H1 (cell line): ENCODE data around the gene MYO1D. TPM values are rescaled to one million over a fixed set of nuclear protein-coding genes. Genes with fewer than 3 reads are reported as not detected.
A peak's percentile ranks its signal among the peaks of the same experiment; 100 is the strongest.

ENCODE experiments used
- CTCF ChIA-PET: fragments of 300-600 bp; sonication (Branson Sonifier 250); formaldehyde crosslinking; loops from one replicate; lab custom pipeline; 2021; ENCODE audit not compliant: partially characterized antibody; lab: Charles Lee
- POLR2A ChIA-PET: fragments of 300-600 bp; sonication (Branson Sonifier 250); formaldehyde crosslinking; loops from one replicate; lab custom pipeline; 2021; ENCODE audit warnings: inconsistent platforms; ENCODE audit not compliant: partially characterized antibody; lab: Charles Lee
- DNase-seq, 2 experiments: peaks; one replicate each; pipeline versions ENCODE4 v3.0.0 to v3.0.0-alpha.2; 2010 to 2022; ENCODE audit warnings: low spot score in 2 of 2, low read depth in 1 of 2, mixed read lengths in 1 of 2
- FAIRE-seq: peaks from 2 replicates; lab custom pipeline; 2011; peaks lifted over from hg19 to GRCh38; lab: Jason Lieb, UNC
- H2AFZ ChIP-seq: 2 replicates; pipeline ENCODE4 v1.8.1; 2012; ENCODE audit warnings: low read length, inconsistent platforms
- H2AK5ac ChIP-seq: 2 replicates; pipeline ENCODE4 v1.6.1; 2013; ENCODE audit warnings: low read depth, low read length
- H2BK120ac ChIP-seq: replicated peaks from 2 replicates; pipeline ENCODE3; 2013; ENCODE audit warnings: low read depth, low read length, inconsistent platforms
- H2BK12ac ChIP-seq: 2 replicates; pipeline ENCODE4 v1.6.1; 2013; ENCODE audit warnings: low read depth, low read length
- H2BK15ac ChIP-seq: 2 replicates; pipeline ENCODE4 v1.6.1; 2013; ENCODE audit warnings: low read length
- H2BK20ac ChIP-seq: 2 replicates; pipeline ENCODE4 v1.6.1; 2013; ENCODE audit warnings: low read length
- H2BK5ac ChIP-seq: 2 replicates; pipeline ENCODE4 v1.6.1; 2013; ENCODE audit warnings: low read depth, low read length
- H3K14ac ChIP-seq: 2 replicates; pipeline ENCODE4 v1.6.1; 2013; ENCODE audit warnings: inconsistent platforms; ENCODE audit not compliant: insufficient read length
- H3K18ac ChIP-seq: 2 replicates; pipeline ENCODE4 v1.6.1; 2013; ENCODE audit warnings: low read length; ENCODE audit errors: extremely low read depth
- H3K23ac ChIP-seq: 2 replicates; pipeline ENCODE4 v1.6.1; 2013; ENCODE audit warnings: inconsistent platforms; ENCODE audit not compliant: insufficient read length
- H3K23me2 ChIP-seq: 2 replicates; pipeline ENCODE4 v1.6.1; 2013; ENCODE audit warnings: low read depth, low read length
- H3K27ac ChIP-seq: 2 replicates; pipeline ENCODE4 v1.6.1; 2011; ENCODE audit warnings: low read depth, low read length, inconsistent platforms
- H3K27me3 ChIP-seq, 4 experiments: replicated peaks in 1 of 4; 1 replicate in 1 of 4; 2 replicates in 3 of 4; pipeline versions ENCODE4 v1.6.1 to v1.8.1; 2011 to 2013; ENCODE audit warnings: low read length in 3 of 4, mild to moderate bottlenecking in 3 of 4, inconsistent platforms in 2 of 4, mixed read lengths in 2 of 4, moderate library complexity in 1 of 4; ENCODE audit not compliant: control insufficient read depth in 3 of 4, insufficient read depth in 3 of 4; ENCODE audit errors: extremely low read depth in 1 of 4
- H3K36me3 ChIP-seq, 4 experiments: 2 replicates each; pipeline versions ENCODE4 v1.6.1 to v1.8.1; 2011 to 2013; ENCODE audit warnings: mild to moderate bottlenecking in 4 of 4, low read length in 3 of 4, moderate library complexity in 2 of 4, control low read depth in 1 of 4, inconsistent platforms in 1 of 4; ENCODE audit not compliant: insufficient read depth in 4 of 4, control insufficient read depth in 2 of 4
- H3K4ac ChIP-seq: replicated peaks from 2 replicates; pipeline ENCODE3; 2013; ENCODE audit warnings: low read length, low read depth, mixed read lengths, inconsistent platforms; ENCODE audit not compliant: insufficient read length
- H3K4me1 ChIP-seq, 4 experiments: replicated peaks in 1 of 4; 1 replicate in 1 of 4; 2 replicates in 3 of 4; pipeline versions ENCODE4 v1.6.1 to v1.8.1; 2011 to 2013; ENCODE audit warnings: low read length in 3 of 4, inconsistent platforms in 2 of 4, mixed read lengths in 1 of 4; ENCODE audit not compliant: insufficient read depth in 4 of 4, control insufficient read depth in 3 of 4
- H3K4me2 ChIP-seq, 2 experiments: 2 replicates each; pipeline versions ENCODE4 v1.6.1 to v1.8.1; 2011 to 2013; ENCODE audit warnings: low read depth in 2 of 2, low read length in 2 of 2, control low read depth in 1 of 2, inconsistent platforms in 1 of 2, mild to moderate bottlenecking in 1 of 2; ENCODE audit not compliant: insufficient read depth in 1 of 2
- H3K4me3 ChIP-seq, 4 experiments: fragments of 200-600, 300-600 bp in 1 of 4; sonication (generic), shearing (Covaris generic), sonication (Bioruptor Twin) in 1 of 4; 2 replicates each; pipeline versions ENCODE4 v1.5.1 to v1.8.1; 2011 to 2016; ENCODE audit warnings: low read length in 4 of 4, low read depth in 3 of 4, control low read depth in 2 of 4, inconsistent platforms in 2 of 4, mild to moderate bottlenecking in 2 of 4, mixed read lengths in 1 of 4, moderate library complexity in 1 of 4; ENCODE audit not compliant: insufficient read depth in 2 of 4; ENCODE audit errors: extremely low read depth in 1 of 4
- H3K56ac ChIP-seq: replicated peaks from 2 replicates; pipeline ENCODE3; 2013; ENCODE audit warnings: low read depth, mild to moderate bottlenecking, mixed read lengths, low read length, inconsistent platforms; ENCODE audit not compliant: insufficient read length
- H3K79me1 ChIP-seq: 2 replicates; pipeline ENCODE4 v1.6.1; 2013; ENCODE audit warnings: low read depth, low read length, control low read depth
- H3K79me2 ChIP-seq, 2 experiments: 2 replicates each; pipeline versions ENCODE4 v1.6.1 to v1.8.1; 2012 to 2013; ENCODE audit warnings: low read length in 2 of 2, mild to moderate bottlenecking in 2 of 2, inconsistent platforms in 1 of 2; ENCODE audit not compliant: insufficient read depth in 2 of 2, control insufficient read depth in 1 of 2
- H3K9ac ChIP-seq, 4 experiments: replicated peaks in 1 of 4; 1 replicate in 1 of 4; 2 replicates in 3 of 4; pipeline versions ENCODE4 v1.6.1 to v1.8.1; 2011 to 2013; ENCODE audit warnings: low read depth in 3 of 4, low read length in 3 of 4, control low read depth in 2 of 4, mild to moderate bottlenecking in 2 of 4, moderate library complexity in 2 of 4, inconsistent platforms in 1 of 4; ENCODE audit errors: extremely low read depth in 1 of 4
- H3K9me3 ChIP-seq, 2 experiments: 2 replicates each; pipeline versions ENCODE4 v1.6.1 to v1.8.1; 2012 to 2013; ENCODE audit warnings: mild to moderate bottlenecking in 2 of 2, moderate library complexity in 2 of 2, control low read depth in 1 of 2, inconsistent platforms in 1 of 2, low read depth in 1 of 2, low read length in 1 of 2, mixed read lengths in 1 of 2; ENCODE audit not compliant: insufficient read depth in 2 of 2
- H4K20me1 ChIP-seq, 2 experiments: replicated peaks in 1 of 2; 2 replicates each; pipeline versions ENCODE3 to v1.8.1; 2011 to 2013; ENCODE audit warnings: inconsistent platforms in 2 of 2, low read length in 2 of 2, mild to moderate bottlenecking in 1 of 2; ENCODE audit not compliant: insufficient read depth in 2 of 2, control insufficient read depth in 1 of 2
- H4K5ac ChIP-seq: 2 replicates; pipeline ENCODE4 v1.6.1; 2013; ENCODE audit warnings: low read length, low read depth, mixed read lengths, inconsistent platforms; ENCODE audit not compliant: insufficient read length
- H4K8ac ChIP-seq: 2 replicates; pipeline ENCODE4 v1.8.0; 2013; ENCODE audit warnings: mild to moderate bottlenecking, moderate library complexity, low read length, inconsistent platforms; ENCODE audit not compliant: insufficient read depth; ENCODE audit errors: extremely low read depth
- H4K91ac ChIP-seq: replicated peaks from 2 replicates; pipeline ENCODE3; 2013; ENCODE audit warnings: low read length, mixed read lengths, inconsistent platforms; ENCODE audit not compliant: insufficient read length
- CEBPB ChIP-seq: IDR thresholded peaks from 2 replicates; pipeline ENCODE4 v1.6.1; 2012; ENCODE audit warnings: low read depth, low read length
- EP300 ChIP-seq, 2 experiments: IDR thresholded peaks; 1 replicate in 1 of 2; 2 replicates in 1 of 2; pipeline ENCODE4 v1.6.1; 2011 to 2012; ENCODE audit warnings: low read depth in 2 of 2, low read length in 2 of 2, mild to moderate bottlenecking in 2 of 2, borderline replicate concordance in 1 of 2, inconsistent platforms in 1 of 2, moderate library complexity in 1 of 2
- EZH2 ChIP-seq: fragments of 200-600 bp; sonication (generic); IDR thresholded peaks from 2 replicates; pipeline ENCODE4 v1.7.1; 2012; ENCODE audit warnings: low read depth, mild to moderate bottlenecking, moderate library complexity, low read length, inconsistent platforms; ENCODE audit not compliant: severe bottlenecking
- POLR2A ChIP-seq, 2 experiments: IDR thresholded peaks; 1 replicate in 1 of 2; 2 replicates in 1 of 2; pipeline ENCODE4 v1.6.1; 2011; ENCODE audit warnings: low read depth in 2 of 2, low read length in 2 of 2, mild to moderate bottlenecking in 2 of 2; ENCODE audit errors: control extremely low read depth in 1 of 2
- POLR2AphosphoS5 ChIP-seq: IDR thresholded peaks from 2 replicates; pipeline ENCODE4 v1.6.1; 2011; ENCODE audit warnings: low read depth, low read length
- RXRA ChIP-seq: IDR thresholded peaks from 2 replicates; pipeline ENCODE4 v1.6.1; 2011; ENCODE audit warnings: low read depth, mild to moderate bottlenecking, low read length, moderate library complexity; ENCODE audit not compliant: insufficient read depth
- SP4 ChIP-seq: IDR thresholded peaks from 2 replicates; pipeline ENCODE4 v1.6.1; 2012; ENCODE audit warnings: low read length, inconsistent platforms
- SUZ12 ChIP-seq: fragments of 200-600 bp; sonication (generic); IDR thresholded peaks from 2 replicates; pipeline ENCODE4 v1.6.1; 2012; ENCODE audit warnings: mild to moderate bottlenecking, inconsistent platforms, low read length, moderate library complexity, mixed read lengths
- TBP ChIP-seq: IDR thresholded peaks from 2 replicates; pipeline ENCODE4 v1.6.1; 2011; ENCODE audit warnings: low read depth, low read length, improper control_type of control experiment
- TEAD4 ChIP-seq: IDR thresholded peaks from 2 replicates; pipeline ENCODE4 v1.6.1; 2012; ENCODE audit warnings: low read depth, low read length, inconsistent platforms, mixed read lengths
- WGBS, 2 experiments: shearing (Covaris generic) in 1 of 2; methylation state at CpG; one replicate each; pipeline versions ENCODE4 v1.1.6 to v1.1.7; 2013 to 2015; ENCODE audit warnings: low lambda C conversion rate in 2 of 2, mixed read lengths in 2 of 2, inconsistent platforms in 1 of 2, low coverage in 1 of 2, missing lambda C conversion rate in 1 of 2; ENCODE audit not compliant: insufficient replicate concordance in 2 of 2, insufficient coverage in 1 of 2, insufficient read length in 1 of 2; ENCODE audit errors: extremely low coverage in 1 of 2, missing lambda C conversion rate in 1 of 2; 5-methylcytosine and 5-hydroxymethylcytosine counted together
- polyA plus RNA-seq, 7 experiments: library from polyadenylated mRNA; depleted of rRNA in 3 of 7; stranded (reverse) in 5 of 7; unstranded in 2 of 7; fragments of >200 nt in 5 of 7; fragments of 200-250 nt in 2 of 7; gene quantifications; 1 replicate in 5 of 7; 2 replicates in 1 of 7; 4 replicates in 1 of 7; pipeline versions ENCODE4 v1.2.1 to v1.2.3, GENCODE V29; 2011 to 2013; ENCODE audit warnings: missing spikeins in 2 of 7, mixed read lengths in 2 of 7
- total RNA-seq: library from RNA; stranded (reverse); fragmentation: NEBNext Ultra II Directional; extraction: Animal tissue kit (Norgen Biotek cat#: 25700); gene quantifications from 2 replicates; pipeline ENCODE4 v1.2.1, GENCODE V29; 2021
- TF ChIP-seq, protein P1 (sequence below): IDR thresholded peaks from 2 replicates; pipeline ENCODE4 v1.6.1; 2011; ENCODE audit warnings: low read length, improper control_type of control experiment

MYO1D gene
- total and polyA plus RNA-seq, 2 of the 8 experiments (the other 6 are each of a cell fraction or from before 2014, with no cell fraction given), result 6.5 to 25.4 TPM

DNA sequence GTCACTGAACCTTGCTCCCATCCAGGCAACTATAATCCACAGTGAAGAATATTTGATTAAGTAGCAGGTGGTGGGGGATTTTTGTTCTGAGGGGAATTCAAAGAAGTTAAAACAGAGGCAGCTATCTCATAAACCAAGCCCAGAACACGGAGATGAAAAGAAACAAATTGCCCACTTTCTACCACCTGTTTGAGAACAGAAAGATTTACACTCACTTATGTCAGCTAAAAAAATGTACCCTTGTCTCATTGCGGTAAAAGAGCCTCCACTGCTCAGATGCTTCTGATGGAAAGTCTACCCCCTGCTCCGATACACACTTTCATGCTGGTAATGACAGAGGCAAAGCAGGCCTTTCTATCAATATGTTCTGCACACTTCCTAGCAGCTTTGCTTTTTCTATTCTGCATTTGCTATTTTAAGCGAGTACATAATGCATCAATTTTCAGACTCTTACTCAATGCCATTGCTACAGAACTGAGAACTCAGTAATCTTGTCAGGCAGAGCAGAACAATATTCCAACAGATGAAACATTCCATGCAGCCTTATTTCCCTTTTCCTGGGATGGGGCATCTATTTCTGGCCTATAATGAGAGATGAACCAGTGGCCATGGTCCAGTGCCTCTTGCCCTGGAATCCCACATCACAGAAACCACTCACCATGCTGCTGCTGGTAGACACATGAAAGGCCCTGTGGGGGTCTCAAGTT lies 361.1 kb downstream of the MYO1D start:
- POLR2A ChIA-PET, result interaction anchor here (1.0 to 5.3 kb wide), 2 partner anchors 22 to 28 kb away, joined by 3 to 35 read pairs; partner anchors contain the start of gene CDK5R1
- Histone ChIP-seq H3K4me2 (no peak overlapping the region), H2BK12ac (no peak overlapping the region), H2BK20ac (no peak overlapping the region), H3K4ac (no peak overlapping the region), H3K56ac (no peak overlapping the region), H3K36me3 (no peaks in the 10 kb centered on the region), H3K18ac (no peak overlapping the region), H3K79me1 (no peaks in the 10 kb centered on the region), H2BK120ac (no peak overlapping the region), H3K23me2 (peaks cover 3% of the 10 kb centered on the region; the same call in 1 of the 2 replicates), H2AFZ (no peak overlapping the region), H3K23ac (no peak overlapping the region), H4K8ac (no peak overlapping the region), H4K5ac (no peak overlapping the region), H3K4me3 (no peak overlapping the region), H4K91ac (no peak overlapping the region), H2BK15ac (no peak overlapping the region), H3K14ac (no peak overlapping the region), H3K27me3 (no peaks in the 10 kb centered on the region; a peak in 2 of 7 replicates), H2BK5ac (no peak overlapping the region), H3K4me1 (peaks cover 19 to 35% (median 22%) of the 10 kb centered on the region in 4 experiments), H3K9me3 (no peaks in the 10 kb centered on the region), H3K27ac (no peak overlapping the region), H2AK5ac (peak overlapping the region; percentile 24; the same call in 1 of the 2 replicates), H3K9ac (no peak overlapping the region), H4K20me1 (no peaks in the 10 kb centered on the region), H3K79me2 (no peaks in the 10 kb centered on the region)
- DNase-seq (no peak), FAIRE-seq (no peak)
- 91% methylated on average over 4 of the region's 4 CpGs; no CpG with 5 or more reads in 1 of the 2 experiments for WGBS, 2 experiments
- CTCF ChIA-PET, result no interaction called here
- TF ChIP-seq, protein P1, sequence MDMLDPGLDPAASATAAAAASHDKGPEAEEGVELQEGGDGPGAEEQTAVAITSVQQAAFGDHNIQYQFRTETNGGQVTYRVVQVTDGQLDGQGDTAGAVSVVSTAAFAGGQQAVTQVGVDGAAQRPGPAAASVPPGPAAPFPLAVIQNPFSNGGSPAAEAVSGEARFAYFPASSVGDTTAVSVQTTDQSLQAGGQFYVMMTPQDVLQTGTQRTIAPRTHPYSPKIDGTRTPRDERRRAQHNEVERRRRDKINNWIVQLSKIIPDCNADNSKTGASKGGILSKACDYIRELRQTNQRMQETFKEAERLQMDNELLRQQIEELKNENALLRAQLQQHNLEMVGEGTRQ, result no peak
- no peak for TF ChIP-seq TBP
- TF ChIP-seq TEAD4, result no peak
- no peak for TF ChIP-seq EP300 (IDR thresholded peaks at IDR 0.05; ENCODE audit: borderline replicate concordance in 1 of 2, low read depth in 2 of 2, low read length in 2 of 2)
- TF ChIP-seq CEBPB, result no peak
- TF ChIP-seq EZH2, result no peak
- no peak for TF ChIP-seq SUZ12
- no peak for TF ChIP-seq POLR2A (IDR thresholded peaks at IDR 0.05; ENCODE audit: control extremely low read depth in 1 of 2, low read depth in 2 of 2, low read length in 2 of 2)
- TF ChIP-seq SP4, result no peak
- no peak for TF ChIP-seq POLR2AphosphoS5
- no peak for TF ChIP-seq RXRA
